SK-N-MC (cell line): ENCODE results near the gene PTPRB.
A peak's percentile ranks its signal among the peaks of the same experiment; 100 is the strongest.

ENCODE experiments used
- DNase-seq: peaks from one replicate; pipeline ENCODE4 v3.0.0-alpha.2; 2011; ENCODE audit warnings: low read depth, low spot score
- H3K27ac ChIP-seq: fragments of 200-600 bp; sonication (generic); 2 replicates; pipeline ENCODE4 v1.5.1; 2016; ENCODE audit warnings: mixed run types
- H3K36me3 ChIP-seq: fragments of 200-600 bp; sonication (generic); 2 replicates; pipeline ENCODE4 v1.6.1; 2017; ENCODE audit warnings: antibody characterized with exemption, low read length, mixed read lengths; ENCODE audit not compliant: insufficient read depth
- H3K4me3 ChIP-seq: fragments of 200-600 bp; sonication (generic); 2 replicates; pipeline ENCODE4 v1.5.1; 2016
- H3K9ac ChIP-seq: fragments of 200-600 bp; sonication (generic); 2 replicates; pipeline ENCODE4 v1.8.0; 2017; ENCODE audit warnings: mixed run types, mixed read lengths; ENCODE audit not compliant: insufficient read length
- H3K9me3 ChIP-seq: fragments of 200-600 bp; sonication (generic); 2 replicates; pipeline ENCODE4 v1.6.1; 2017; ENCODE audit warnings: low read depth, mild to moderate bottlenecking, antibody characterized with exemption, low read length, moderate library complexity, mixed read lengths
- EZH2 ChIP-seq: fragments of 200-600 bp; sonication (generic); IDR thresholded peaks from one replicate; pipeline ENCODE4 v1.6.1; 2017; ENCODE audit warnings: antibody characterized with exemption
- FOXP2 ChIP-seq: optimal IDR thresholded peaks from 2 replicates; pipeline ENCODE3; 2011; ENCODE audit warnings: mild to moderate bottlenecking, moderate library complexity; ENCODE audit not compliant: insufficient read depth; ENCODE audit errors: extremely low read length, control extremely low read depth
- POLR2AphosphoS5 ChIP-seq: IDR thresholded peaks from 2 replicates; pipeline ENCODE4 v1.6.1; 2012; ENCODE audit warnings: mild to moderate bottlenecking, low read depth, low read length, borderline replicate concordance

The PTPRB gene

GRCh38 chr12:70663838-70664237 is 26.6 kb upstream of the PTPRB start:
- DNase-seq: no peak
- Histone ChIP-seq H3K4me3 (no peak overlapping the region), H3K9me3 (no peaks in the 10 kb centered on the region), H3K27ac (no peak overlapping the region), H3K36me3 (no peaks in the 10 kb centered on the region), H3K9ac (no peak overlapping the region)
- TF ChIP-seq EZH2 (no peak), FOXP2 (no peak), POLR2AphosphoS5 (no peak)

- peak; percentile 14 for DNase-seq
- Histone ChIP-seq H3K9me3 (no peaks in the 10 kb centered on the region), H3K36me3 (no peaks in the 10 kb centered on the region), H3K9ac (no peak overlapping the region), H3K27ac (no peak overlapping the region), H3K4me3 (no peak overlapping the region; the same call in 1 of the 2 replicates)
- TF ChIP-seq EZH2 (no peak), FOXP2 (no peak), POLR2AphosphoS5 (no peak)
Measured at GRCh38 chr12:70661466-70662161, 24.4 kb upstream of the PTPRB start.

GRCh38 chr12:70660620-70661219 is 23.5 kb upstream of the PTPRB start:
- DNase-seq: no peak
- no peaks in the 10 kb centered on the region for H3K9me3 ChIP-seq

GRCh38 chr12:70660002-70660604 is 22.9 kb upstream of the PTPRB start:
- Histone ChIP-seq H3K27ac (no peak overlapping the region), H3K4me3 (no peak overlapping the region), H3K36me3 (no peaks in the 10 kb centered on the region), H3K9me3 (no peaks in the 10 kb centered on the region), H3K9ac (no peak overlapping the region)
- TF ChIP-seq EZH2 (no peak), FOXP2 (no peak), POLR2AphosphoS5 (no peak)
- no peak for DNase-seq

More at GRCh38 chr12:70660620-70661219, 23.5 kb upstream of the PTPRB start:
- no peak overlapping the region for H3K4me3 ChIP-seq
- no peak overlapping the region for H3K27ac ChIP-seq
- TF ChIP-seq POLR2AphosphoS5 (no peak), FOXP2 (no peak), EZH2 (no peak)
- H3K9ac ChIP-seq: no peak overlapping the region
- H3K36me3 ChIP-seq: no peaks in the 10 kb centered on the region

- DNase-seq: no peak
- H3K4me3 ChIP-seq: no peak overlapping the region
- H3K9ac ChIP-seq: no peak overlapping the region
- no peak overlapping the region for H3K27ac ChIP-seq
- H3K9me3 ChIP-seq: no peaks in the 10 kb centered on the region
- no peak for TF ChIP-seq EZH2
- no peak for TF ChIP-seq FOXP2
- no peaks in the 10 kb centered on the region for H3K36me3 ChIP-seq
Measured at GRCh38 chr12:70659077-70659606, 21.9 kb upstream of the PTPRB start.

- Histone ChIP-seq H3K9ac (no peak overlapping the region), H3K27ac (no peak overlapping the region), H3K36me3 (no peaks in the 10 kb centered on the region), H3K9me3 (no peaks in the 10 kb centered on the region), H3K4me3 (no peak overlapping the region)
- no peak for DNase-seq
- TF ChIP-seq POLR2AphosphoS5 (no peak), FOXP2 (no peak), EZH2 (no peak)
Measured at GRCh38 chr12:70657616-70658286, 20.5 kb upstream of the PTPRB start.

GRCh38 chr12:70652451-70652850 is 15.2 kb upstream of the PTPRB start:
- Histone ChIP-seq H3K4me3 (no peak overlapping the region), H3K9me3 (no peaks in the 10 kb centered on the region), H3K9ac (no peak overlapping the region), H3K27ac (no peak overlapping the region), H3K36me3 (no peaks in the 10 kb centered on the region)
- TF ChIP-seq FOXP2 (no peak), EZH2 (no peak), POLR2AphosphoS5 (no peak)
- no peak for DNase-seq

GRCh38 chr12:70648831-70649230 is 11.6 kb upstream of the PTPRB start:
- Histone ChIP-seq H3K9me3 (no peaks in the 10 kb centered on the region), H3K27ac (no peak overlapping the region), H3K36me3 (no peaks in the 10 kb centered on the region), H3K4me3 (no peak overlapping the region), H3K9ac (no peak overlapping the region)
- no peak for DNase-seq
- TF ChIP-seq FOXP2 (no peak), POLR2AphosphoS5 (no peak), EZH2 (no peak)
